Motor neuron (in vitro differentiated cells): Measurements from ENCODE around the gene CLIP3. TPM values are rescaled to one million over a fixed set of nuclear protein-coding genes. Genes with fewer than 3 reads are reported as not detected.
A peak's percentile ranks its signal among the peaks of the same experiment; 100 is the strongest.

ENCODE experiments used
- ATAC-seq, 8 experiments: fragments of 200-7000 bp; cut with Tn5 transposase; replicated peaks in 6 of 8; 2 replicates each; pipeline ENCODE4 v1.8.0; 2021; ENCODE audit warnings: mild to moderate bottlenecking in 8 of 8, moderate library complexity in 8 of 8
- H3K27ac ChIP-seq, 2 donors: fragments of 250-450 bp; sonication (Bioruptor Pico); 2 replicates each; pipeline ENCODE4 v1.9.0; 2021; ENCODE audit warnings: antibody characterized with exemption in 2 of 2, mild to moderate bottlenecking in 2 of 2, moderate library complexity in 1 of 2
- H3K4me1 ChIP-seq, 2 donors: fragments of 250-450 bp; sonication (Bioruptor Pico); replicated peaks in 1 of 2; 2 replicates each; pipeline ENCODE4 v1.6.1; 2021; ENCODE audit warnings: antibody characterized with exemption in 2 of 2, mild to moderate bottlenecking in 2 of 2, moderate library complexity in 1 of 2
- H3K4me3 ChIP-seq, 5 donors: fragments of 250-450 bp; sonication (Bioruptor Pico); 2 replicates each; pipeline ENCODE4 v1.9.0; 2021; ENCODE audit warnings: antibody characterized with exemption in 5 of 5, mild to moderate bottlenecking in 5 of 5, moderate library complexity in 4 of 5
- WGBS, 10 experiments: fragments of 450-650 bp; shearing (Covaris generic); methylation state at CpG; one replicate each; pipeline ENCODE4 v1.0.0; 2022; 5-methylcytosine and 5-hydroxymethylcytosine counted together
- in situ Hi-C, 9 experiments: fragments of 400-800 bp; cut with MboI; loops; one replicate each; pipeline ENCODE4 v1.15.0; 2021; ENCODE audit warnings: low sequenced_read_pairs in 9 of 9, low pct_unique_long_range_greater_than_20kb in 2 of 9; ENCODE audit not compliant: unreplicated experiment in 9 of 9
- total RNA-seq, 8 experiments: library from RNA; unstranded; fragments of 300-600 nt; gene quantifications; 2 replicates each; pipeline versions ENCODE4 v1.2.3 to v1.2.4, GENCODE V29; 2022

Gene CLIP3
- total RNA-seq, 8 experiments from 2014 or later = 2.7 to 33.8 (median 13.1) TPM

DNA sequence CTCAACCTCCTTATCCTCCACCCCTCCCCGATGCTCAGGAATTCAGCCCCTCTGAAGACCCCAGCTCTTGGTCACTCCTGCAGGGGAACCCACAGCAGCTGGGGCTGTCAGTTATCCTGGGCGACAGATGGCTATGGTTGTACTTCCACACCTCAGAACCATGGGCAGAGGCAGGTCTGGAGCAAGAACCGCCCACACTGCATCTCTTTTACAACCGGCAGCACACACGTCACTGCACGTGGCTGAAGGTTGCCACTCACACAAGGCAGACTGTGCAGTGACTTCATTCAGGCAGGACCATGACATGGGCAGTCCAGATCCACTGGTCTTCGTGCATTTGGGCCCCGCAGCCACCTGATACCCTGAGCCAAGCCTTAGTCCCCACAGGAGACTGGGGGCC is 59.2 kb downstream of the CLIP3 start:
- in situ Hi-C loops = no loop called here
- Histone ChIP-seq H3K4me1 (no peaks in the 10 kb centered on the region), H3K4me3 (no peak overlapping the region), H3K27ac (no peak overlapping the region)
- peak; percentile 23 to 83 (median 54) for ATAC-seq
- 36 to 100% (median 55%) methylated on average over 1 to 2 of the region's 8 CpGs; no CpG with 5 or more reads in 7 of the 10 experiments for WGBS, 10 experiments

DNA sequence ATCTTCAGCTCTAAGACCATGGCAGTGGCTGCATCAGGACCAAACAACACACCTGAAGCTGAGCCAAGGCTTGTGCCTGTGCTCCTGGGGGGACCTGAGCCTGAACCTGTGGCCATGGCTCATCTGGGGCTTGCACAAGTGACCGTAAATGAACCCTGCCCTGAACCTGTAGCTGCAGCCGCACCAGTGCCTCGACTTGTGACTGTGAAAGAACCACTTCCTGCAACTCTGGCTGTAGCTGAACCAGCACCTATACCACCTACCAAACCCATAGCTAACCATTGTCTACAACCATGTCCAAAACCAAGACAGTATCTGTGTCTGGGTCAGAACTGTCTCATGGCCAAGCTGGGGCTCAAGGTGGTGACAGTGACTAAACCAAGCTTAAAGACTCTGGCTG is 65.9 kb downstream of the CLIP3 start:
- 20 to 83% (median 62%) methylated on average over 1 to 2 of the region's 3 CpGs; no CpG with 5 or more reads in 6 of the 10 experiments for WGBS, 10 experiments
- ATAC-seq = no peak
- Histone ChIP-seq H3K4me1 (no peaks in the 10 kb centered on the region), H3K4me3 (no peak overlapping the region), H3K27ac (no peak overlapping the region)
- in situ Hi-C loops = no loop called here

Other genes with a start within 250 kb of the CLIP3 start
- under 1 TPM in 1 of 8 experiments, not detected in 7; 0.52 TPM for gene PRODH2, start 220.0 kb downstream of the CLIP3 start, total RNA-seq
- gene NPHS1, start 180.4 kb downstream of the CLIP3 start, total RNA-seq = under 1 TPM in 6 of 8 experiments, not detected in 2; 0.05 to 0.85 (median 0.37) TPM
- 1 to 10 TPM in 5 of 8 experiments, under 1 TPM in 3; 0.10 to 6.2 (median 1.3) TPM for gene KIRREL2, start 176.0 kb downstream of the CLIP3 start, total RNA-seq
- 100 to 1,000 TPM in 5 of 8 experiments, 10 to 100 TPM in 1, 1 to 10 TPM in 2; 4.6 to 397 (median 337) TPM for gene APLP1, start 164.3 kb downstream of the CLIP3 start, total RNA-seq
- 10 to 100 TPM in 1 of 8 experiments, 1 to 10 TPM in 7; 1.6 to 10.1 (median 3.7) TPM for gene NFKBID, start 132.3 kb downstream of the CLIP3 start, total RNA-seq
- gene HCST, start 130.3 kb downstream of the CLIP3 start, total RNA-seq = 1 to 10 TPM in 2 of 8 experiments, under 1 TPM in 3, not detected in 3; 0.33 to 3.8 (median 0.62) TPM
- under 1 TPM in 1 of 8 experiments, not detected in 7; 0.76 TPM for gene TYROBP, start 124.6 kb downstream of the CLIP3 start, total RNA-seq
- 10 to 100 TPM in 1 of 8 experiments, 1 to 10 TPM in 6, under 1 TPM in 1; 0.56 to 11.7 (median 6.5) TPM for gene LRFN3, start 96.5 kb downstream of the CLIP3 start, total RNA-seq
- gene SDHAF1, start 37.7 kb downstream of the CLIP3 start, total RNA-seq = 10 to 100 TPM; 10.6 to 23.5 (median 18.1) TPM
- 1 to 10 TPM in 2 of 8 experiments, under 1 TPM in 6; 0.33 to 2.2 (median 0.56) TPM for gene SYNE4, start 24.1 kb downstream of the CLIP3 start, total RNA-seq
- 10 to 100 TPM; 12.0 to 42.9 (median 19.7) TPM for gene ALKBH6, start 18.7 kb downstream of the CLIP3 start, total RNA-seq
- gene THAP8, start 21.4 kb upstream of the CLIP3 start, total RNA-seq = 10 to 100 TPM in 2 of 8 experiments, 1 to 10 TPM in 6; 3.7 to 13.0 (median 6.5) TPM
- 10 to 100 TPM in 1 of 8 experiments, 1 to 10 TPM in 4, under 1 TPM in 3; 0.49 to 12.6 (median 1.3) TPM for gene WDR62, start 22.0 kb upstream of the CLIP3 start, total RNA-seq
- gene OVOL3, start 78.3 kb upstream of the CLIP3 start, total RNA-seq = under 1 TPM in 1 of 8 experiments, not detected in 7; 0.54 TPM
- gene POLR2I, start 82.0 kb upstream of the CLIP3 start, total RNA-seq = 100 to 1,000 TPM in 6 of 8 experiments, 10 to 100 TPM in 2; 87.3 to 171 (median 111) TPM
- 100 to 1,000 TPM; 134 to 390 (median 281) TPM for gene TBCB, start 82.6 kb upstream of the CLIP3 start, total RNA-seq
- gene CAPNS1, start 107.2 kb upstream of the CLIP3 start, total RNA-seq = 100 to 1,000 TPM; 146 to 839 (median 321) TPM
- gene COX7A1, start 119.6 kb upstream of the CLIP3 start, total RNA-seq = 10 to 100 TPM in 1 of 8 experiments, 1 to 10 TPM in 3, under 1 TPM in 3, not detected in 1; 0.54 to 66.9 (median 1.3) TPM
- 1 to 10 TPM; 2.9 to 5.7 (median 4.8) TPM for gene ZNF565, start 181.8 kb upstream of the CLIP3 start, total RNA-seq
- 100 to 1,000 TPM in 5 of 8 experiments, 10 to 100 TPM in 3; 68.8 to 141 (median 114) TPM for gene ZNF146, start 182.2 kb upstream of the CLIP3 start, total RNA-seq